ENCODE results near the gene FBXO31. TPM values are rescaled to one million over a fixed set of nuclear protein-coding genes. Genes with fewer than 3 reads are reported as not detected.

FBXO31 gene
- total RNA-seq, 1 experiment from 2014 or later, result 53.9 TPM

DNA sequence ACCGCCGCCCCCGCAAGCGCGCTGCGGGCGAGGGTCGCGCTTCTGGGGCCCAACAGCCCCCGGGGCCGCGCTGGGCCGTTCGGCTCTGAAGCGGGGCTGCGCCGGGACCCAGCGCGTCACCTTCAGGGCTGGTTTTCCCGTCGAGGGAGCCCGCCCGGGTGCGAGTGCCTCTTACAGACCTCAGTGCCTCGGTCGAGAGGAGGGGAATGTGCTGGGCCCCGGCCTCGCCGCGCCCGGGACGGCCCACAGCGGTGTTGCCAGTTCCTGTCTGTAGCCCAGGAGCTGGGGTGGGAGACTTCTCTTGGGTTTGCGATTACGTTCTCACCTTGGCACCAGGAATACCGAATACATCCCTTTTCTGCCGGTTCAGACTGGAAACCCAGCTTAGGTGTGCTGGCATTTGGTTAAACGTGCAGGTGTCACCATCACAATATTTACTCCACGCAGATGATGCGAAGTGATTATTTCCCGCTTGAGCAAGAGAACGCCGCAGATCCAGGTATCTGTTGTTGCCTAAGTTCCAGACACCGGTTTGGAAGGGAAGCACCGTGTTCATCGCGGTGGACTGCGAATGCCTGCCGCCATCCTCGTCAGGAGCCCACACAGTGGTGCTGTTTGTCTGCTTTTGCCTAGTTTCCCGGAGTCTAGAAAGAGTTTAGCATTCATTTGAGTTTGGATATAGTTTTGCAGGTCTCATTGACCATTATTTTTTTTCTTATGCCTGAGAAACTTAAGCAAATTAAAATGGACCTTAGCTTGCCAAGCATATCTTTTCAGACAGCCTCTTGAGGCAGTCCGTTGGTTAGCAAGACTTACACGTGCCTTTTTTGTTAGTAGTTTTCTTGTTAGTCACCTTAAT lies 9.5 kb upstream of the FBXO31 start:
- H3K4me1 Mint-ChIP-seq (ENCODE audit: insufficient read depth, unreplicated experiment), result peaks cover 24% of the 10 kb centered on the region
- DNase-seq (ENCODE audit: unreplicated experiment), result peak; percentile 52
- ChIA-PET POLR2A (interaction anchor here (0.6 to 4.3 kb wide), 19 partner anchors 9 to 1291 kb away, joined by 3 to 101 read pairs (median 4); partner anchors contain the start of genes C16orf95 and FBXO31), CTCF (interaction anchor here (1.1 to 4.7 kb wide), 4 partner anchors 18 to 243 kb away, joined by 4 to 35 read pairs (median 9); partner anchors contain the start of gene C16orf95)
- peaks cover 32% of the 10 kb centered on the region for H3K36me3 Mint-ChIP-seq (ENCODE audit: insufficient read depth, unreplicated experiment)
- no peaks in the 10 kb centered on the region for H3K27me3 Mint-ChIP-seq (ENCODE audit: insufficient read depth, unreplicated experiment)
- intact Hi-C loops (cut with micrococcal nuclease), result loop anchor here (1.0 kb wide), 1 partner anchor 9 kb away; no protein-coding TSS in a partner anchor
- H3K9me3 Mint-ChIP-seq (ENCODE audit: unreplicated experiment), result no peaks in the 10 kb centered on the region
- TF ChIP-seq CTCF (IDR thresholded peaks at IDR 0.05; ENCODE audit: unreplicated experiment), result no peak
- BruUV-seq (replicated peaks), result TSS peak; percentile 53
- H3K27ac Mint-ChIP-seq (ENCODE audit: low read depth, unreplicated experiment), result peak overlapping the region; percentile 75
- H3K4me3 Mint-ChIP-seq (ENCODE audit: unreplicated experiment), result peak overlapping the region; percentile 79

DNA sequence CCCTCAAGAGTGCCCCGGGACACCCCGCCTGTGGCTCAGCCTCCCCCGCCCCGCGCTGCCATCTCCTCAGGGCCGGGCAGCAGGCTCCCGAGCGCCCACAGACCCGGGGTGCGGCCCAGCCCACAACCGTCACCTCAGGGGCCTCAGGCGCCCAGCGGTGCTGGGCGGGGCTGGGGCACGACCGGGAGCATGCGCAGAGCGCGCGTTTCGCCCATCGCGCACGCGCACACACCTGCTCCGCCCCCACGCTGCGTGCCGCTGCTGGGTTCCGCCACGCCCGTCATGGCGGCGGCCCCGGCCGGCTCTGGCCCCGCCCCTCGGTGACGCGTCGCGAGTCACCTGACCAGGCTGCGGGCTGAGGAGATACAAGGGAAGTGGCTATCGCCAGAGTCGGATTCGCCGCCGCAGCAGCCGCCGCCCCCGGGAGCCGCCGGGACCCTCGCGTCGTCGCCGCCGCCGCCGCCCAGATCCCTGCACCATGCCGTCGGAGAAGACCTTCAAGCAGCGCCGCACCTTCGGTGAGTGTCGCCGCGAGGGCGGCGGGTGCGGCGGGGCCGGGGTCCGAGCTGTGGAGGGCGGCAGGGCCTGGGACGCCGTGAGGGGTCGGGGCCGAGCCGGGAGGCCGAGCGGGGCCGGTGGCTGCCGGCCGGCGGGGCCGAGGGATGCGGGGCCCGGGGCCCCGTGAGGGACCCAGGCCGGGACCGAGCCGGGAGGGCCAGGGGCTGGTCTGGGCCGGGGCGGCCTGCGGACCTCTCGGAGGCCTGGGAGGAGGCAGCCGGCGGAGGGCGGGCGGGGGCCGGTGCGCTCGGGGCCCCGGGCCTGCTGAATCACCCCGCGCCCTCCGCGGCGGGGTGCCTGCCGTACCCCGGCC lies 8.6 kb upstream of the FBXO31 start, which contains the start of gene MAP1LC3B:
TSS of gene MAP1LC3B (plus strand) at position 387 of the 871 bp plus-strand sequence. CDS start at position 479, 92 bp downstream.
- peak within 1 kb of the TSS; percentile 79 for H3K4me3 Mint-ChIP-seq (ENCODE audit: unreplicated experiment)
- CTCF ChIA-PET, result interaction anchor here (4.7 kb wide), 1 partner anchor 244 kb away, joined by 35 read pairs; no protein-coding TSS in a partner anchor
- H3K4me1 Mint-ChIP-seq (ENCODE audit: insufficient read depth, unreplicated experiment), result peaks cover 33% of the 10 kb centered on the region
- H3K36me3 Mint-ChIP-seq (ENCODE audit: insufficient read depth, unreplicated experiment), result peaks cover 29% of the 10 kb centered on the region
- H3K27me3 Mint-ChIP-seq (ENCODE audit: insufficient read depth, unreplicated experiment), result no peaks in the 10 kb centered on the region
- no peak for TF ChIP-seq CTCF (IDR thresholded peaks at IDR 0.05; ENCODE audit: unreplicated experiment)
- intact Hi-C loops (cut with micrococcal nuclease), result loop anchor here (1.0 kb wide), 1 partner anchor 8 kb away; no protein-coding TSS in a partner anchor
- no TSS peak for BruUV-seq (replicated peaks)
- DNase-seq (ENCODE audit: unreplicated experiment), result peak; percentile 95
- no peaks in the 10 kb centered on the region for H3K9me3 Mint-ChIP-seq (ENCODE audit: unreplicated experiment)
- H3K27ac Mint-ChIP-seq (ENCODE audit: low read depth, unreplicated experiment), result peak within 1 kb of the TSS; percentile 79
- POLR2A ChIA-PET, result interaction anchor here (0.6 to 4.3 kb wide), 13 partner anchors 10 to 1290 kb away, joined by 3 to 101 read pairs (median 5); partner anchors contain the start of genes C16orf95 and FBXO31

GRCh38 chr16:87391324-87391949 lies 7.9 kb upstream of the FBXO31 start:
- TSS peak; percentile 75 for BruUV-seq (replicated peaks)
- H3K27ac Mint-ChIP-seq (ENCODE audit: low read depth, unreplicated experiment), result peak overlapping the region; percentile 79
- CTCF ChIA-PET, result no interaction called here
- no peak for TF ChIP-seq CTCF (IDR thresholded peaks at IDR 0.05; ENCODE audit: unreplicated experiment)
- no peaks in the 10 kb centered on the region for H3K9me3 Mint-ChIP-seq (ENCODE audit: unreplicated experiment)
- intact Hi-C loops (cut with micrococcal nuclease), result no loop called here
- POLR2A ChIA-PET, result interaction anchor here (0.7 to 4.3 kb wide), 3 partner anchors 9 to 762 kb away, joined by 3 to 101 read pairs (median 12); partner anchors contain the start of gene FBXO31
- H3K4me3 Mint-ChIP-seq (ENCODE audit: unreplicated experiment), result peak overlapping the region; percentile 74
- peaks cover 40% of the 10 kb centered on the region for H3K4me1 Mint-ChIP-seq (ENCODE audit: insufficient read depth, unreplicated experiment)
- H3K36me3 Mint-ChIP-seq (ENCODE audit: insufficient read depth, unreplicated experiment), result peaks cover 34% of the 10 kb centered on the region
- H3K27me3 Mint-ChIP-seq (ENCODE audit: insufficient read depth, unreplicated experiment), result no peaks in the 10 kb centered on the region
- DNase-seq (ENCODE audit: unreplicated experiment), result peak; percentile 33
